Panc1 (cell line): Measurements from ENCODE around the gene LYRM1. TPM values are rescaled to one million over a fixed set of nuclear protein-coding genes. Genes with fewer than 3 reads are reported as not detected.

Experiments used
- ATAC-seq: fragments of 200-7000 bp; cut with Tn5 transposase; 2 replicates; pipeline ENCODE4 v1.9.1; 2020; ENCODE audit warnings: mild to moderate bottlenecking, moderate library complexity
- BruUV-seq: library from RNA; stranded (reverse); fragments of 400-500 nt; replicated peaks from 2 replicates; lab custom pipeline; 2021; lab: Mats Ljungman, UMichigan
- CTCF ChIA-PET: fragments of 300-600 bp; sonication (Branson Sonifier 250); formaldehyde crosslinking; loops from one replicate; lab custom pipeline; 2022; ENCODE audit warnings: antibody characterized with exemption; lab: Charles Lee
- POLR2A ChIA-PET: fragments of 300-600 bp; sonication (Branson Sonifier 250); formaldehyde crosslinking; loops from one replicate; lab custom pipeline; 2022; ENCODE audit warnings: antibody characterized with exemption; lab: Charles Lee
- DNase-seq: peaks from one replicate; pipeline ENCODE4 v3.0.0-alpha.2; 2010; ENCODE audit warnings: low read depth, low spot score
- H3K27ac ChIP-seq: 2 replicates; pipeline ENCODE4 v1.5.1; 2011; ENCODE audit warnings: mild to moderate bottlenecking, low read length, inconsistent platforms
- H3K27me3 ChIP-seq: fragments of 200-500 bp; sonication (Bioruptor generic); 2 replicates; pipeline ENCODE4 v1.6.0; 2014; ENCODE audit warnings: low read length, inconsistent platforms; ENCODE audit not compliant: control insufficient read depth, insufficient read depth
- H3K36me3 ChIP-seq: fragments of 200-500 bp; sonication (Bioruptor generic); 2 replicates; pipeline ENCODE4 v1.5.1; 2014; ENCODE audit warnings: inconsistent platforms, mild to moderate bottlenecking, low read length, moderate library complexity; ENCODE audit not compliant: control insufficient read depth, insufficient read depth
- H3K4me1 ChIP-seq: 2 replicates; pipeline ENCODE4 v1.5.1; 2011; ENCODE audit warnings: inconsistent platforms, mild to moderate bottlenecking, low read length, moderate library complexity; ENCODE audit not compliant: control insufficient read depth, insufficient read depth
- H3K4me3 ChIP-seq, 2 experiments: 2 replicates each; pipeline ENCODE4 v1.5.1; 2011 to 2012; ENCODE audit warnings: low read depth in 2 of 2, low read length in 2 of 2, mild to moderate bottlenecking in 2 of 2, inconsistent platforms in 1 of 2, moderate library complexity in 1 of 2
- H3K9me3 ChIP-seq: fragments of 200-500 bp; sonication (Bioruptor generic); 2 replicates; pipeline ENCODE4 v1.5.1; 2014; ENCODE audit warnings: low read depth, mild to moderate bottlenecking, inconsistent platforms, low read length, moderate library complexity; ENCODE audit not compliant: control insufficient read depth, insufficient read depth
- CTCF ChIP-seq: fragments of 450-650 bp; IDR thresholded peaks from 2 replicates; pipeline ENCODE4 v1.5.1; 2017; ENCODE audit warnings: mild to moderate bottlenecking
- POLR2AphosphoS5 ChIP-seq: IDR thresholded peaks from 2 replicates; pipeline ENCODE4 v1.6.1; 2012; ENCODE audit warnings: mild to moderate bottlenecking, low read depth, low read length, moderate library complexity
- REST ChIP-seq, 2 experiments: IDR thresholded peaks; 2 replicates each; pipeline ENCODE4 v1.6.1; 2011 to 2012; ENCODE audit warnings: low read depth in 2 of 2, control low read depth in 1 of 2, low read length in 1 of 2, mild to moderate bottlenecking in 1 of 2, moderate library complexity in 1 of 2; ENCODE audit not compliant: insufficient read depth in 1 of 2
- SIN3A ChIP-seq: IDR thresholded peaks from 2 replicates; pipeline ENCODE4 v1.6.1; 2012; ENCODE audit warnings: low read depth, mild to moderate bottlenecking, low read length, moderate library complexity, borderline replicate concordance; ENCODE audit not compliant: insufficient read depth
- TCF7L2 ChIP-seq: IDR thresholded peaks from 2 replicates; pipeline ENCODE4 v1.6.1; 2011; ENCODE audit warnings: mild to moderate bottlenecking, low read depth, low read length, inconsistent platforms
- in situ Hi-C: cut with HindIII; loops from 2 replicates; pipeline ENCODE4 v1.10.0; 2016; ENCODE audit warnings: low sequenced_read_pairs, low pct_unique_long_range_greater_than_20kb
- intact Hi-C: fragments of 100-400 bp; cut with micrococcal nuclease; formaldehyde crosslinking; loops from one replicate; pipeline ENCODE4 v1.10.0; 2022; ENCODE audit not compliant: unreplicated experiment
- total RNA-seq: library from RNA; stranded (reverse); gene quantifications from one replicate; pipeline ENCODE4 v1.2.1, GENCODE V29; 2021; ENCODE audit not compliant: unreplicated experiment

LYRM1 gene
- total RNA-seq, 1 experiment from 2014 or later, result 30.7 TPM

GRCh38 chr16:20866801-20867200 lies 33.8 kb upstream of the LYRM1 start:
- in situ Hi-C loops, result no loop called here
- CTCF ChIA-PET, result no interaction called here
- intact Hi-C loops, result no loop called here
- Histone ChIP-seq H3K4me1 (peaks cover 25% of the 10 kb centered on the region), H3K4me3 (no peak overlapping the region), H3K27ac (no peak overlapping the region), H3K27me3 (no peaks in the 10 kb centered on the region), H3K9me3 (no peaks in the 10 kb centered on the region), H3K36me3 (no peaks in the 10 kb centered on the region)
- TF ChIP-seq REST (IDR thresholded peaks at IDR 0.05; ENCODE audit: insufficient read depth in 1 of 2, low read depth in 2 of 2, low read length in 1 of 2) (no peak), SIN3A (no peak), CTCF (no peak), TCF7L2 (no peak), POLR2AphosphoS5 (no peak)
- DNase-seq (no peak), ATAC-seq (no peak)
- no TSS peak for BruUV-seq
- POLR2A ChIA-PET, result no interaction called here

GRCh38 chr16:20867585-20867984 lies 33.0 kb upstream of the LYRM1 start:
- POLR2A ChIA-PET, result no interaction called here
- no peak for ATAC-seq
- Histone ChIP-seq H3K4me3 (no peak overlapping the region), H3K4me1 (peaks cover 25% of the 10 kb centered on the region), H3K36me3 (no peaks in the 10 kb centered on the region), H3K27ac (no peak overlapping the region), H3K9me3 (no peaks in the 10 kb centered on the region), H3K27me3 (no peaks in the 10 kb centered on the region)
- TF ChIP-seq TCF7L2, result no peak
- no peak for TF ChIP-seq REST (IDR thresholded peaks at IDR 0.05; ENCODE audit: insufficient read depth in 1 of 2, low read depth in 2 of 2, low read length in 1 of 2)
- TF ChIP-seq SIN3A, result no peak
- TF ChIP-seq POLR2AphosphoS5, result no peak
- DNase-seq, result no peak
- CTCF ChIA-PET, result no interaction called here
- in situ Hi-C loops, result no loop called here
- no TSS peak for BruUV-seq
- intact Hi-C loops, result no loop called here
